ENCODE data around the gene ABCD2.
"Not testable (repeated sequence)": the region's sequence is repeated elsewhere in the genome, so short reads cannot be mapped to it uniquely, and the experiment has no call there.

The ABCD2 gene

DNA sequence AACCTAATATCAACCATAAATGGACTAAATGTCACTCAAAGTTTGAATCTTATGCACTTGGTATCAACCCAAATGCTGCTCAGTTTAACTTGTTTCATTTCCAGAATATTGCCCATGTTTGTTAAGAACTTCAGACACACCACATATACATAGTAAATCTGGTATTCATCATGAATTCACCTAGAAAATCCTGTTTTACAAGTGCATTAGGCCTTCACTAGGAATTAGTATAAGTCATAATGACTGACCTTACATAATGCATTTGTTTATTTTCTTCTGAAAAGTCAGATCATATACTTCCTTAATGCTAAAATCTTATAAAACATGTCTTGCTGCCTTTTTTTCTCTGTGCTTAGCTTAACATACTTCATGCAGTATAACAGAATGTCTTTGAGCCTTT is 66.1 kb downstream of the ABCD2 start:
- DNase-seq = no peak
- H3K27ac ChIP-seq = no peak overlapping the region
- H3K4me3 ChIP-seq (ENCODE audit: low read depth, low read length) = no peak overlapping the region
- no peak for TF ChIP-seq CTCF (IDR thresholded peaks at IDR 0.05; ENCODE audit: low read depth, low read length, missing control alignments)
- H3K36me3 ChIP-seq (replicated peaks) = no peaks in the 10 kb centered on the region
- H3K27me3 ChIP-seq (replicated peaks) = no peaks in the 10 kb centered on the region
- in situ Hi-C loops (cut with HindIII; ENCODE audit: low pct_ligation_motif_present, low sequenced_read_pairs) = no loop called here

DNA sequence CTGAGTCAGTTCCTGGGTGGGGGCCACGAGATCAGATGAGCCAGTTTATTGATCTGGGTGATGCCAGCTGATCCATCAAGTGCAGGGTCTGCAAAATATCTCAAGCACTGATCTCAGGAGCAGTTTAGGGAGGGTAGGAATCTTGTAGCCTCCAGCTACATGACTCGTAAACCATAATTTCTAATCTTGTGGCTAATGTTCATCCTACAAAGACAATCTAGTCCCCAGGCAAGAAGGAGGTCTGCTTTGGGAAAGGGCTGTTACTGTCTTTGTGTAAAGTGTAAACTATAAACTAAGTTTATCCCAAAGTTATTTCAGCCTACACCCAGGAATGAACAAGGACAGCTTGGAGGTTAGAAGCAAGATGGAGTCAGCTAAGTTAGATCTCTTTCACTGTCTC is 75.4 kb downstream of the ABCD2 start:
- DNase-seq; H3K27me3 ChIP-seq (replicated peaks); H3K36me3 ChIP-seq (replicated peaks); in situ Hi-C loops (cut with HindIII; ENCODE audit: low pct_ligation_motif_present, low sequenced_read_pairs); H3K27ac ChIP-seq; H3K4me3 ChIP-seq (ENCODE audit: low read depth, low read length): not testable (repeated sequence)

DNA sequence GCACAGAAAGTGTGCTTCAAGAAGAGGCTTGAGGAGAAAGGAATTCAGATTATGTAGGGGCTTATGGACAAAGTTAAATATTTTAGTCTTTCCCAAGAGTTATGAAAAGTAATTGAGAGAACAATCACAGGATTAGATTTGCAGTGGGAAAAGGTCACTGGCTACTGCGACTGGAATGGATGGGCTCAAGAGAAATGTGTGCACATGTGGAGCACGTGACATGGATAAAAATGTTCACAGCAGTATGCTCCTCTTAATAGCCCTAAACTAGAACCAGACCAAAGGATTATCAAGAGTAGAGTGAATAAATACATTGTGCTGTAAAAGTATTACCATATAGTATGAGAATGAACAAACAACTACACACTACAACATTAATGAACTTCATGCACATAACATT is 78.1 kb downstream of the ABCD2 start:
- no peak overlapping the region for H3K4me3 ChIP-seq (ENCODE audit: low read depth, low read length)
- no peak overlapping the region for H3K27ac ChIP-seq
- in situ Hi-C loops (cut with HindIII; ENCODE audit: low pct_ligation_motif_present, low sequenced_read_pairs) = no loop called here
- DNase-seq = no peak
- no peaks in the 10 kb centered on the region for H3K27me3 ChIP-seq (replicated peaks)
- no peaks in the 10 kb centered on the region for H3K36me3 ChIP-seq (replicated peaks)
- no peak for TF ChIP-seq CTCF (IDR thresholded peaks at IDR 0.05; ENCODE audit: low read depth, low read length, missing control alignments)

DNA sequence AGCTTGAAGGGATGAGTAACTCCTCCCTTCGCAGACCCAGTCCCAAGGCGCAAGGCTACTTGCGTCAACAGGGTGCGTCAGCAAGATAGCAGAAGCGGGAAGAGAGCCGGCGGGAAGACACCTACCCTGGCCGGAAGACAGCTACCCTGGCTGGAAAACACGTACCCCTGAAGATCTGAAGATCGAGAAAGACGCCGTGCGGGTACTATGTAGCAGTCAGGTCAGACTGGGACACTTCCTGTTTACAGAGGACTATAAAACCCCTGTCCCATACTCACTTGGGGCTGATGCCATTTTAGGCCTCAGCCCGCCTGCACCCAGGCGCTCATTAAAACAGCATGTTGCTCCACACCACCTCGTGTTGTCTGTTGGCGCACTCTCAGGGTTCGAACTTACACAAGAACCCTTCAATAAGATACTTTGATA is 80.9 kb downstream of the ABCD2 start:
- H3K27ac ChIP-seq = no peak overlapping the region
- TF ChIP-seq CTCF (IDR thresholded peaks at IDR 0.05; ENCODE audit: low read depth, low read length, missing control alignments) = no peak

DNA sequence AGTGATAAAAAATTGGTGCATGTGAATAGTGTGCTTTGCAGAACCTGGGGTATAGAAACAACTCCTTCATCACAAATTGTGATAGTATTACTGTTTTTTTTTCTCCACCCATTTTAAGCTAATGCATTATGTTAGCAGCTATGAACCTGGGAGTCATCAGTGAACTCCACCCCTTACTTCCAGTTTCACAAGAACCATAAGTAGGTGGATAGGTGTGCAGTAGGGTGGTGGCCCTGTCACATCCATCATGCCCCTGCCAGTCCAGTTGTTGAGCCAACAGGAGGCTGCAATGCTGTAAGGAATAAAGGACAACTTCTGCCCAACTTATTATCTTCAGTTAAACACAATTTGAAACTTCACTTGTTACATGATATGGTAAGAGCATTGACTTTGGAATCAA is 85.7 kb downstream of the ABCD2 start:
- no peak for TF ChIP-seq CTCF (IDR thresholded peaks at IDR 0.05; ENCODE audit: low read depth, low read length, missing control alignments)
- no peak for DNase-seq
- H3K27me3 ChIP-seq (replicated peaks) = no peaks in the 10 kb centered on the region
- in situ Hi-C loops (cut with HindIII; ENCODE audit: low pct_ligation_motif_present, low sequenced_read_pairs) = no loop called here
- no peaks in the 10 kb centered on the region for H3K36me3 ChIP-seq (replicated peaks)
- H3K27ac ChIP-seq = no peak overlapping the region
- no peak overlapping the region for H3K4me3 ChIP-seq (ENCODE audit: low read depth, low read length)

More for the DNA sequence above, 80.9 kb downstream of the ABCD2 start:
- Histone ChIP-seq H3K36me3 (replicated peaks) (no peaks in the 10 kb centered on the region), H3K4me3 (ENCODE audit: low read depth, low read length) (no peak overlapping the region), H3K27me3 (replicated peaks) (no peaks in the 10 kb centered on the region)
- no peak for DNase-seq
- in situ Hi-C loops (cut with HindIII; ENCODE audit: low pct_ligation_motif_present, low sequenced_read_pairs) = no loop called here

DNA sequence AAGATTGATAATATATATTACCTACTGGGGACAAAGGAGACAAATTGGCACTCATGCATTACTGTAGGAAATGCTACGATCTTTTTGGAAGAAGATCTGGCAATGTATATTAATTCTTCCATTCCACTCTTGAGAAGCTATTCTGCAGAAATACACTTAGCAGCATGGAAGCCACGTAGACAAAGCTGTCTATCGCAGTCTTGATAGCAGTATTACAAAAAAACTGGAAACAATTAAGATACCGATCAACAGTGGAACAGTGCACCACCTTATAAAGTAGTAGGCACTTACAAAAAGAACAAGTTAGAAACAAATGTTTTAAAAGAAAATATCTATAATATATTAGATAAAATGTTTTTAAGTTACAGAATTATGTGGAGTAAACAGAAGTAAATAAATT is 87.2 kb downstream of the ABCD2 start:
- Histone ChIP-seq H3K27me3 (replicated peaks) (no peaks in the 10 kb centered on the region), H3K36me3 (replicated peaks) (no peaks in the 10 kb centered on the region), H3K27ac (no peak overlapping the region), H3K4me3 (ENCODE audit: low read depth, low read length) (no peak overlapping the region)
- in situ Hi-C loops (cut with HindIII; ENCODE audit: low pct_ligation_motif_present, low sequenced_read_pairs) = no loop called here
- no peak for TF ChIP-seq CTCF (IDR thresholded peaks at IDR 0.05; ENCODE audit: low read depth, low read length, missing control alignments)
- no peak for DNase-seq
